Measurements from ENCODE around the gene MAP2K4.

MAP2K4 gene

GRCh38 chr17:12187658-12188057, 167.0 kb downstream of the MAP2K4 start:
- no peak overlapping the region for H3K27ac ChIP-seq (ENCODE audit: extremely low read depth, low read depth, low read length)
- no peaks in the 10 kb centered on the region for H3K4me1 ChIP-seq (ENCODE audit: control insufficient read depth, insufficient read depth, low read length)
- H3K4me3 ChIP-seq (ENCODE audit: low read depth, low read length), result no peak overlapping the region
- H3K36me3 ChIP-seq (ENCODE audit: control insufficient read depth in 2 of 2, insufficient read depth in 1 of 2, low read length in 2 of 2), result no peaks in the 10 kb centered on the region
- H3K9me3 ChIP-seq (ENCODE audit: control insufficient read depth, insufficient read depth, low read depth, low read length), result no peaks in the 10 kb centered on the region
- POLR2A ChIA-PET, result no interaction called here
- CTCF ChIA-PET, result interaction anchor here (0.9 to 1.3 kb wide), 3 partner anchors 69 to 480 kb away, joined by 3 to 4 read pairs (median 3); no protein-coding TSS in a partner anchor
- peak; percentile 93 for TF ChIP-seq SETDB1 (IDR thresholded peaks at IDR 0.05; ENCODE audit: insufficient read length, low read length)
- no peak for TF ChIP-seq SALL2 (tag by site-specific recombination; IDR thresholded peaks at IDR 0.05; ENCODE audit: borderline replicate concordance)

- ChIA-PET CTCF (no interaction called here), POLR2A (no interaction called here)
- Histone ChIP-seq H3K9me3 (ENCODE audit: control insufficient read depth, insufficient read depth, low read depth, low read length) (no peaks in the 10 kb centered on the region), H3K27ac (ENCODE audit: extremely low read depth, low read depth, low read length) (no peak overlapping the region), H3K36me3 (ENCODE audit: control insufficient read depth in 2 of 2, insufficient read depth in 1 of 2, low read length in 2 of 2) (no peaks in the 10 kb centered on the region), H3K4me3 (ENCODE audit: low read depth, low read length) (no peak overlapping the region), H3K4me1 (ENCODE audit: control insufficient read depth, insufficient read depth, low read length) (no peaks in the 10 kb centered on the region)
- TF ChIP-seq ZNF626 (tag by site-specific recombination; IDR thresholded peaks at IDR 0.05), result no peak
- no peak for TF ChIP-seq ZNF513 (tag by site-specific recombination; IDR thresholded peaks at IDR 0.05)
- TF ChIP-seq PRDM6 (tag by site-specific recombination; IDR thresholded peaks at IDR 0.05), result no peak
- TF ChIP-seq ZNF645 (tag by site-specific recombination; IDR thresholded peaks at IDR 0.05), result no peak
- no peak for TF ChIP-seq ZNF146 (tag by site-specific recombination; IDR thresholded peaks at IDR 0.05)
- no peak for TF ChIP-seq ZBTB20 (tag by site-specific recombination; IDR thresholded peaks at IDR 0.05)
- no peak for TF ChIP-seq ZNF501 (tag by site-specific recombination; IDR thresholded peaks at IDR 0.05)
- TF ChIP-seq ZNF311 (tag by site-specific recombination; IDR thresholded peaks at IDR 0.05; ENCODE audit: borderline replicate concordance), result no peak
- no peak for TF ChIP-seq ZNF791 (tag by site-specific recombination; IDR thresholded peaks at IDR 0.05)
- no peak for TF ChIP-seq KLF1 (tag by site-specific recombination; IDR thresholded peaks at IDR 0.05)
- no peak for TF ChIP-seq ZNF768 (tag by site-specific recombination; IDR thresholded peaks at IDR 0.05)
- TF ChIP-seq ZNF175 (tag by site-specific recombination; IDR thresholded peaks at IDR 0.05), result no peak
- no peak for TF ChIP-seq REPIN1 (tag by site-specific recombination; IDR thresholded peaks at IDR 0.05; ENCODE audit: low read depth)
- no peak for TF ChIP-seq PRDM1 (tag by site-specific recombination; IDR thresholded peaks at IDR 0.05)
- no peak for TF ChIP-seq ZNF335 (tag by site-specific recombination; conservative IDR thresholded peaks at IDR 0.05)
These were observed 172.6 kb downstream of the MAP2K4 start for GRCh38 chr17:12193144-12193735.
